Neuronal stem cell (in vitro differentiated cells): ENCODE measurements around the gene TBXA2R.

Experiments used
- DNase-seq: peaks from one replicate; pipeline ENCODE4 v3.0.0-alpha.2; 2013; ENCODE audit warnings: low spot score
- H2AFZ ChIP-seq: one replicate; pipeline ENCODE4 v1.6.1; 2013; ENCODE audit warnings: mild to moderate bottlenecking, low read length, inconsistent platforms
- H2AK5ac ChIP-seq: 2 replicates; pipeline ENCODE4 v1.6.1; 2013; ENCODE audit warnings: low read depth, mild to moderate bottlenecking, inconsistent platforms, low read length, moderate library complexity, mixed read lengths
- H2BK120ac ChIP-seq: 2 replicates; pipeline ENCODE4 v1.6.1; 2013; ENCODE audit warnings: low read depth, mild to moderate bottlenecking, inconsistent platforms, low read length, moderate library complexity, mixed read lengths
- H2BK12ac ChIP-seq: one replicate; pipeline ENCODE4 v1.6.1; 2013; ENCODE audit warnings: low read length, inconsistent platforms
- H2BK15ac ChIP-seq: 2 replicates; pipeline ENCODE4 v1.6.1; 2013; ENCODE audit warnings: mild to moderate bottlenecking, low read length, inconsistent platforms, mixed read lengths
- H2BK5ac ChIP-seq: one replicate; pipeline ENCODE4 v1.6.1; 2013; ENCODE audit warnings: inconsistent platforms, mild to moderate bottlenecking, low read length, moderate library complexity
- H3K14ac ChIP-seq: one replicate; pipeline ENCODE4 v1.6.1; 2013; ENCODE audit warnings: low read length, inconsistent platforms
- H3K18ac ChIP-seq: 2 replicates; pipeline ENCODE4 v1.6.1; 2013; ENCODE audit warnings: low read length, inconsistent platforms
- H3K23ac ChIP-seq: 2 replicates; pipeline ENCODE4 v1.6.1; 2013; ENCODE audit warnings: low read depth, mild to moderate bottlenecking, mixed read lengths, low read length, inconsistent platforms; ENCODE audit not compliant: poor library complexity
- H3K27ac ChIP-seq: replicated peaks from 3 replicates; pipeline ENCODE4 v1.5.1; 2013; ENCODE audit warnings: low read length, inconsistent platforms
- H3K27me3 ChIP-seq, 3 experiments: 2 replicates each; pipeline ENCODE4 v1.6.1; 2013; ENCODE audit warnings: low read length in 3 of 3, mild to moderate bottlenecking in 2 of 3, inconsistent platforms in 1 of 3, low read depth in 1 of 3, mixed read lengths in 1 of 3, moderate library complexity in 1 of 3; ENCODE audit not compliant: control insufficient read depth in 3 of 3, insufficient read depth in 3 of 3
- H3K36me3 ChIP-seq, 2 donors: replicated peaks in 1 of 2; 2 replicates each; pipeline ENCODE4 v1.6.1; 2013; ENCODE audit warnings: low read length in 2 of 2; ENCODE audit not compliant: control insufficient read depth in 2 of 2, insufficient read depth in 2 of 2
- H3K4ac ChIP-seq: 2 replicates; pipeline ENCODE4 v1.6.1; 2013; ENCODE audit warnings: inconsistent platforms, mild to moderate bottlenecking, low read length, moderate library complexity
- H3K4me1 ChIP-seq, 2 donors: 1 replicate in 1 of 2; 2 replicates in 1 of 2; pipeline ENCODE4 v1.6.1; 2013; ENCODE audit warnings: low read length in 2 of 2, low read depth in 1 of 2; ENCODE audit not compliant: control insufficient read depth in 2 of 2, insufficient read depth in 1 of 2
- H3K4me2 ChIP-seq: one replicate; pipeline ENCODE4 v1.6.1; 2013; ENCODE audit warnings: mild to moderate bottlenecking, low read length, inconsistent platforms; ENCODE audit not compliant: insufficient read depth, poor library complexity, severe bottlenecking
- H3K4me3 ChIP-seq, 2 donors: 2 replicates each; pipeline ENCODE4 v1.5.1; 2013; ENCODE audit warnings: low read length in 2 of 2, mild to moderate bottlenecking in 2 of 2, inconsistent platforms in 1 of 2, moderate library complexity in 1 of 2
- H3K79me1 ChIP-seq: one replicate; pipeline ENCODE4 v1.6.1; 2013; ENCODE audit warnings: low read depth, mild to moderate bottlenecking, inconsistent platforms, low read length, moderate library complexity
- H3K9ac ChIP-seq: one replicate; pipeline ENCODE4 v1.6.1; 2013; ENCODE audit warnings: mild to moderate bottlenecking, low read depth, low read length, inconsistent platforms; ENCODE audit not compliant: poor library complexity
- H3K9me3 ChIP-seq, 2 donors: replicated peaks in 1 of 2; 2 replicates each; pipeline versions ENCODE3 to v1.6.1; 2013; ENCODE audit warnings: low read length in 2 of 2, mild to moderate bottlenecking in 2 of 2, inconsistent platforms in 1 of 2, low read depth in 1 of 2, mixed read lengths in 1 of 2, moderate library complexity in 1 of 2; ENCODE audit not compliant: control insufficient read depth in 2 of 2, insufficient read depth in 1 of 2
- H4K8ac ChIP-seq: one replicate; pipeline ENCODE4 v1.6.1; 2013; ENCODE audit warnings: low read depth, mild to moderate bottlenecking, inconsistent platforms, low read length, moderate library complexity
- H4K91ac ChIP-seq: one replicate; pipeline ENCODE4 v1.6.1; 2013; ENCODE audit warnings: low read length, low read depth, mild to moderate bottlenecking, inconsistent platforms; ENCODE audit not compliant: poor library complexity
- WGBS, 2 donors: extraction: QIAGEN DNeasy Blood & Tissue Kit; methylation state at CpG; one replicate each; pipeline ENCODE4 v1.1.7; 2013; ENCODE audit warnings: missing lambda C conversion rate in 2 of 2, mixed read lengths in 1 of 2; ENCODE audit not compliant: insufficient read length in 2 of 2, insufficient replicate concordance in 1 of 2; ENCODE audit errors: extremely low coverage in 2 of 2; 5-methylcytosine and 5-hydroxymethylcytosine counted together

TBXA2R gene

GRCh38 chr19:3642987-3643673 is 36.5 kb upstream of the TBXA2R start:
- Histone ChIP-seq H3K4me1 (no peaks in the 10 kb centered on the region), H3K23ac (peak overlapping the region; percentile 6), H3K4me3 (no peak overlapping the region), H3K36me3 (peaks cover 19 to 51% of the 10 kb centered on the region in 2 donors), H2BK15ac (no peak overlapping the region), H4K91ac (no peak overlapping the region), H3K18ac (no peak overlapping the region), H3K14ac (peak overlapping the region; percentile 17), H3K27ac (no peak overlapping the region), H2AFZ (no peak overlapping the region), H3K4ac (no peak overlapping the region), H3K4me2 (no peak overlapping the region), H2BK12ac (peak overlapping the region; percentile 84), H3K9ac (peak overlapping the region; percentile 77), H2BK120ac (no peak overlapping the region), H4K8ac (no peak overlapping the region), H2BK5ac (no peak overlapping the region), H3K79me1 (peaks cover 2% of the 10 kb centered on the region), H3K9me3 (no peaks in the 10 kb centered on the region), H2AK5ac (no peak overlapping the region), H3K27me3 (no peaks in the 10 kb centered on the region)
- no CpG with 5 or more reads among the region's 36 CpGs for WGBS, 2 donors
- no peak for DNase-seq

DNA sequence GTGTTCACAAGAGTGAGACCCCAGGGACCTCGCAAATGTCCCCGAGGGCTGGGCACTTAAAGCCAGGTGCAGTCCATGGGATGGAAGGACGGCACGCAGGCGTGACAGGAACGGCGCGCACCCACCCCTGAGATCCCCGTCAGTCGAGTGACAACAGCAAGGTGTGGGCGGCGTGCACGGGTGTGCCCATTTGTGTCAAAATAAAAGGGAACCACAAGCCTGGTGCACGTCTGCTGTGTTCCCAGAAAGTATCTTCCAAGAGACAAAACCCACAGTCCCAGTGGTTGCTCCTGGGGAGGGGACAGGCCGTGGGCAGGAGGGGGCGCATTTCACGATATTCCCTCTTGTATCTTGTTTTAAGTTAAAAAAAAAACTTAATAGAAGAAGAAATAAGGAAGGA is 35.6 kb upstream of the TBXA2R start:
- WGBS, 2 donors = no CpG with 5 or more reads among the region's 17 CpGs
- no peak overlapping the region for H3K14ac ChIP-seq
- no peak overlapping the region for H4K91ac ChIP-seq
- no peak overlapping the region for H2BK15ac ChIP-seq
- H2AFZ ChIP-seq = no peak overlapping the region
- no peak overlapping the region for H2AK5ac ChIP-seq
- no peak overlapping the region for H3K9ac ChIP-seq
- H2BK5ac ChIP-seq = no peak overlapping the region
- no peak overlapping the region for H3K4me3 ChIP-seq
- H4K8ac ChIP-seq = no peak overlapping the region
- no peaks in the 10 kb centered on the region for H3K4me1 ChIP-seq
- H3K18ac ChIP-seq = no peak overlapping the region
- H3K36me3 ChIP-seq = peaks cover 19 to 48% of the 10 kb centered on the region in 2 donors
- no peaks in the 10 kb centered on the region for H3K27me3 ChIP-seq
- no peak overlapping the region for H2BK12ac ChIP-seq
- DNase-seq = no peak
- H3K4me2 ChIP-seq = no peak overlapping the region
- H3K9me3 ChIP-seq = no peaks in the 10 kb centered on the region
- no peak overlapping the region for H3K27ac ChIP-seq
- H3K23ac ChIP-seq = peak overlapping the region; percentile 44
- peaks cover 2% of the 10 kb centered on the region for H3K79me1 ChIP-seq
- no peak overlapping the region for H3K4ac ChIP-seq
- no peak overlapping the region for H2BK120ac ChIP-seq

- H3K9ac ChIP-seq = no peak overlapping the region
- H2BK120ac ChIP-seq = no peak overlapping the region
- no peak overlapping the region for H2BK15ac ChIP-seq
- DNase-seq = no peak
- peak overlapping the region; percentile 44 for H3K23ac ChIP-seq
- H2AFZ ChIP-seq = no peak overlapping the region
- H2BK5ac ChIP-seq = no peak overlapping the region
- H4K91ac ChIP-seq = no peak overlapping the region
- no peak overlapping the region for H3K4me2 ChIP-seq
- H3K18ac ChIP-seq = no peak overlapping the region
- H3K79me1 ChIP-seq = peaks cover 2% of the 10 kb centered on the region
- no peak overlapping the region for H4K8ac ChIP-seq
- no peaks in the 10 kb centered on the region for H3K9me3 ChIP-seq
- H3K4ac ChIP-seq = no peak overlapping the region
- H3K36me3 ChIP-seq = peaks cover 21 to 47% of the 10 kb centered on the region in 2 donors
- H2AK5ac ChIP-seq = no peak overlapping the region
- no peak overlapping the region for H2BK12ac ChIP-seq
- no peak overlapping the region for H3K4me3 ChIP-seq
- H3K27ac ChIP-seq = no peak overlapping the region
- no peak overlapping the region for H3K14ac ChIP-seq
- WGBS, 2 donors = no CpG with 5 or more reads among the region's 28 CpGs
- no peaks in the 10 kb centered on the region for H3K4me1 ChIP-seq
- no peaks in the 10 kb centered on the region for H3K27me3 ChIP-seq
Measured at GRCh38 chr19:3641515-3642269, 35.0 kb upstream of the TBXA2R start.

- no CpG with 5 or more reads among the region's 13 CpGs for WGBS, 2 donors
- H2BK5ac ChIP-seq = no peak overlapping the region
- no peak overlapping the region for H3K4me3 ChIP-seq
- peak overlapping the region; percentile 17 for H3K23ac ChIP-seq
- H3K4ac ChIP-seq = no peak overlapping the region
- no peak overlapping the region for H2BK15ac ChIP-seq
- H2BK120ac ChIP-seq = no peak overlapping the region
- H2AK5ac ChIP-seq = no peak overlapping the region
- H3K36me3 ChIP-seq = peaks cover 15 to 33% of the 10 kb centered on the region in 2 donors
- no peaks in the 10 kb centered on the region for H3K4me1 ChIP-seq
- no peak overlapping the region for H3K27ac ChIP-seq
- H2AFZ ChIP-seq = no peak overlapping the region
- no peak overlapping the region for H3K4me2 ChIP-seq
- H3K79me1 ChIP-seq = peaks cover 2% of the 10 kb centered on the region
- H2BK12ac ChIP-seq = no peak overlapping the region
- no peaks in the 10 kb centered on the region for H3K27me3 ChIP-seq
- no peak overlapping the region for H3K9ac ChIP-seq
- no peak overlapping the region for H3K18ac ChIP-seq
- DNase-seq = no peak
- no peak overlapping the region for H4K8ac ChIP-seq
- no peak overlapping the region for H4K91ac ChIP-seq
- H3K14ac ChIP-seq = no peak overlapping the region
- H3K9me3 ChIP-seq = no peaks in the 10 kb centered on the region
Measured at GRCh38 chr19:3639479-3639878, 32.8 kb upstream of the TBXA2R start.
